Astrocyte (in vitro differentiated cells and primary cell): ENCODE results near the gene GPM6B. TPM values are rescaled to one million over a fixed set of nuclear protein-coding genes. Genes with fewer than 3 reads are reported as not detected.

Experiments
- DNase-seq: peaks from one replicate; pipeline ENCODE4 v3.0.0-alpha.2; 2010; ENCODE audit warnings: low read depth
- FAIRE-seq: peaks from 2 replicates; lab custom pipeline; 2011; peaks lifted over from hg19 to GRCh38; lab: Jason Lieb, UNC
- H2AFZ ChIP-seq: 2 replicates; pipeline ENCODE4 v1.6.0; 2012; ENCODE audit warnings: low read depth, low read length, inconsistent platforms
- H3K27ac ChIP-seq: 2 replicates; pipeline ENCODE4 v1.5.1; 2011; ENCODE audit warnings: low read depth, low read length, inconsistent platforms
- H3K27me3 ChIP-seq: 2 replicates; pipeline ENCODE4 v1.6.0; 2011; ENCODE audit warnings: low read length, inconsistent platforms; ENCODE audit not compliant: insufficient read depth
- H3K36me3 ChIP-seq: 2 replicates; pipeline ENCODE4 v1.5.1; 2011; ENCODE audit warnings: low read length, inconsistent platforms; ENCODE audit not compliant: insufficient read depth
- H3K4me1 ChIP-seq: 2 replicates; pipeline ENCODE4 v1.5.1; 2011; ENCODE audit warnings: low read length, inconsistent platforms; ENCODE audit not compliant: insufficient read depth
- H3K4me2 ChIP-seq: 2 replicates; pipeline ENCODE4 v1.6.0; 2012; ENCODE audit warnings: low read length, inconsistent platforms
- H3K4me3 ChIP-seq: 2 replicates; pipeline ENCODE4 v1.5.1; 2011; ENCODE audit warnings: low read depth, mild to moderate bottlenecking, low read length, inconsistent platforms; ENCODE audit not compliant: insufficient read depth
- H3K79me2 ChIP-seq: 2 replicates; pipeline ENCODE4 v1.6.0; 2012; ENCODE audit warnings: mild to moderate bottlenecking, low read length, inconsistent platforms; ENCODE audit not compliant: insufficient read depth
- H3K9ac ChIP-seq: 2 replicates; pipeline ENCODE4 v1.6.0; 2012; ENCODE audit warnings: mild to moderate bottlenecking, low read length, inconsistent platforms
- H3K9me3 ChIP-seq: 2 replicates; pipeline ENCODE4 v1.5.1; 2012; ENCODE audit warnings: low read depth, mild to moderate bottlenecking, low read length, inconsistent platforms; ENCODE audit not compliant: insufficient read depth
- H4K20me1 ChIP-seq: 2 replicates; pipeline ENCODE4 v1.6.0; 2012; ENCODE audit warnings: low read length, inconsistent platforms; ENCODE audit not compliant: insufficient read depth
- H3K27ac Mint-ChIP-seq: one replicate; pipeline ENCODE4 v1.8.0; 2021; ENCODE audit warnings: mild to moderate bottlenecking, mixed read lengths; ENCODE audit not compliant: unreplicated experiment
- H3K27me3 Mint-ChIP-seq: one replicate; pipeline ENCODE4 v1.8.0; 2021; ENCODE audit warnings: low read depth, mixed read lengths; ENCODE audit not compliant: unreplicated experiment
- H3K36me3 Mint-ChIP-seq: one replicate; pipeline ENCODE4 v1.8.0; 2021; ENCODE audit warnings: low read depth, mixed read lengths; ENCODE audit not compliant: unreplicated experiment
- H3K4me1 Mint-ChIP-seq: one replicate; pipeline ENCODE4 v1.8.0; 2021; ENCODE audit warnings: low read depth, mixed read lengths; ENCODE audit not compliant: unreplicated experiment
- H3K4me3 Mint-ChIP-seq: one replicate; pipeline ENCODE4 v1.8.0; 2021; ENCODE audit warnings: mild to moderate bottlenecking, moderate library complexity, mixed read lengths; ENCODE audit not compliant: unreplicated experiment
- H3K9me3 Mint-ChIP-seq: one replicate; pipeline ENCODE4 v1.8.0; 2021; ENCODE audit warnings: mild to moderate bottlenecking, mixed read lengths; ENCODE audit not compliant: unreplicated experiment
- EZH2 ChIP-seq: IDR thresholded peaks from 2 replicates; pipeline ENCODE4 v1.6.1; 2012; ENCODE audit warnings: mild to moderate bottlenecking, low read length, inconsistent platforms; ENCODE audit not compliant: insufficient read depth
- total RNA-seq: library from RNA; stranded (reverse); gene quantifications from 2 replicates; pipeline ENCODE4 v1.2.1, GENCODE V29; 2021
- TF ChIP-seq, protein P1 (sequence below): IDR thresholded peaks from 2 replicates; pipeline ENCODE4 v1.5.1; 2011; ENCODE audit warnings: low read depth, mild to moderate bottlenecking, inconsistent platforms, low read length, moderate library complexity; ENCODE audit not compliant: insufficient read depth

The GPM6B gene
- total RNA-seq, 1 donor from 2014 or later, result 21.5 TPM

DNA sequence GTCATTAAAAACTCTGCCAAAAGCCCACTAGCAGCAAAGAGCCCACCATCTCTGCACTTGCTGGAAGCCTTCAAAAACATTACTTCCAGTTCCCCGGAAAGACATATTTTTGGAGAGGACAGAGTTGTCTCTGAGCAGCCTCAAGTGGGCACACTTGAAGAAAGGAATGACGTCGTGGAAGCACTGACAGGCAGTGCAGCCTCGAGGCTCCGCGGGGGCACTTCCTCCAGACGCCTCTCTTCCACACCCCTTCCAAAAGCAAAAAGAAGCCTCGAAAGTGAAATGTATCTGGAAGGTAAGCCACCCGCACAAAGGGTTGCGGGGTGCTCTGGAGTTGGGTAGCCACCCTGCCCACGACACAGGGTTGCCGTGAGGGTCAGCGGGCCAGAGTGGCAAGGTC is 56.5 kb downstream of the GPM6B start:
- no peaks in the 10 kb centered on the region for H3K27me3 ChIP-seq
- no peak overlapping the region for H3K9ac ChIP-seq
- Mint-ChIP-seq H3K36me3 (no peaks in the 10 kb centered on the region), H3K4me1 (no peaks in the 10 kb centered on the region), H3K4me3 (no peak overlapping the region), H3K27ac (no peak overlapping the region), H3K9me3 (no peaks in the 10 kb centered on the region), H3K27me3 (no peaks in the 10 kb centered on the region)
- no peaks in the 10 kb centered on the region for H3K79me2 ChIP-seq
- H3K27ac ChIP-seq, result no peak overlapping the region
- DNase-seq, result no peak
- no peaks in the 10 kb centered on the region for H3K9me3 ChIP-seq
- no peaks in the 10 kb centered on the region for H4K20me1 ChIP-seq
- H3K4me1 ChIP-seq, result no peaks in the 10 kb centered on the region
- FAIRE-seq, result peak; percentile 88
- peaks cover 13% of the 10 kb centered on the region for H3K36me3 ChIP-seq
- no peak overlapping the region for H3K4me2 ChIP-seq
- no peak overlapping the region for H3K4me3 ChIP-seq
- TF ChIP-seq, protein P1, sequence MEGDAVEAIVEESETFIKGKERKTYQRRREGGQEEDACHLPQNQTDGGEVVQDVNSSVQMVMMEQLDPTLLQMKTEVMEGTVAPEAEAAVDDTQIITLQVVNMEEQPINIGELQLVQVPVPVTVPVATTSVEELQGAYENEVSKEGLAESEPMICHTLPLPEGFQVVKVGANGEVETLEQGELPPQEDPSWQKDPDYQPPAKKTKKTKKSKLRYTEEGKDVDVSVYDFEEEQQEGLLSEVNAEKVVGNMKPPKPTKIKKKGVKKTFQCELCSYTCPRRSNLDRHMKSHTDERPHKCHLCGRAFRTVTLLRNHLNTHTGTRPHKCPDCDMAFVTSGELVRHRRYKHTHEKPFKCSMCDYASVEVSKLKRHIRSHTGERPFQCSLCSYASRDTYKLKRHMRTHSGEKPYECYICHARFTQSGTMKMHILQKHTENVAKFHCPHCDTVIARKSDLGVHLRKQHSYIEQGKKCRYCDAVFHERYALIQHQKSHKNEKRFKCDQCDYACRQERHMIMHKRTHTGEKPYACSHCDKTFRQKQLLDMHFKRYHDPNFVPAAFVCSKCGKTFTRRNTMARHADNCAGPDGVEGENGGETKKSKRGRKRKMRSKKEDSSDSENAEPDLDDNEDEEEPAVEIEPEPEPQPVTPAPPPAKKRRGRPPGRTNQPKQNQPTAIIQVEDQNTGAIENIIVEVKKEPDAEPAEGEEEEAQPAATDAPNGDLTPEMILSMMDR, result no peak
- TF ChIP-seq EZH2, result no peak
- H2AFZ ChIP-seq, result no peak overlapping the region

DNA sequence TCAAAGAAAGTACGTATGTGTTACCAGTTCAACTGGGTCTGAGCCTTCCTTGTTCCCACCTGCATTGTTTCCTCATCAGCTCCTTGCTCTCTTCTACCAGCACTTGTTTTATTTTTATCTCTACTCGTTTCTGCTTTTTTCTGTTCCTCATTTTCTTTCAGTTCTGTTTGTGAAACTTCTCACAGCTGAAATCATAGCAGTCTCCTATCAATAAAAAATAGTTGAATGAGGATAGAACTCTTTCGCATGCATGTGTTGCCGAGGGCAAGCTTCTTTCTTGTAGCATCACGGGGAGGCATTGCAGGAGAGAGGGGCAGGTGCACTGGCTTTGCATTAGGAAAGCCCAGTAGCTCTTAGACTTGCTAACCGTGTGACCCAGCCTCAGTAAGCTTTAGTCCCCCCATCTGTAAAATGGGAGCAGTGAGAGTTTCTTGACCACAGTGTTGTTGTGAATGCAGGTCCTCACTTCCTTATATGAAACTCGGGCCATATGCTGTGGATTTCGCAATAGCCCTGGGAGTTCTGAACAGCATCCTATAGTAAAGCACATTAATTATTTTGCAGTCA is 57.7 kb downstream of the GPM6B start:
- Histone ChIP-seq H3K4me3 (no peak overlapping the region), H3K79me2 (no peaks in the 10 kb centered on the region), H3K9me3 (no peaks in the 10 kb centered on the region), H2AFZ (no peak overlapping the region), H3K27ac (no peak overlapping the region), H4K20me1 (no peaks in the 10 kb centered on the region), H3K9ac (no peak overlapping the region), H3K36me3 (peaks cover 11% of the 10 kb centered on the region), H3K4me1 (no peaks in the 10 kb centered on the region), H3K27me3 (no peaks in the 10 kb centered on the region), H3K4me2 (no peak overlapping the region)
- no peak overlapping the region for H3K4me3 Mint-ChIP-seq
- DNase-seq, result no peak
- no peaks in the 10 kb centered on the region for H3K36me3 Mint-ChIP-seq
- H3K9me3 Mint-ChIP-seq, result no peaks in the 10 kb centered on the region
- FAIRE-seq, result no peak
- no peak for TF ChIP-seq EZH2
- TF ChIP-seq, protein P1, result no peak
- no peak overlapping the region for H3K27ac Mint-ChIP-seq
- H3K27me3 Mint-ChIP-seq, result no peaks in the 10 kb centered on the region
- H3K4me1 Mint-ChIP-seq, result no peaks in the 10 kb centered on the region

DNA sequence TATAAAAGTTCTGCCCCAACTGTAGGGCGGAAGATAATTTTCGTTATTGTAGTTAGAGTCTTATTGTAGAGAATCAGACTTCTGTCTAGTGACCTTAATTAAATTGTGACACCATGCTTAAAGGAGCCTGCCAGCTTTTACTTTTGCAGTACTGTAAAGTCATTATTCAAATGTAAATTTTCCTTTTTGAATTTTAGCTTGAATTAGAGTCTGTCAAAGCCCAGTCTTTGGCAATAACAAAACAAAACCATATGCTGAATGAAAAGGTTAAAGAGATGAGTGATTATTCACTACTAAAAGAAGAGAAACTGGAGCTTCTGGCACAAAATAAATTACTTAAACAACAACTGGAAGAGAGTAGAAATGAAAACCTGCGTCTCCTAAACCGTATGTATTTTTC is 60.5 kb downstream of the GPM6B start:
- no peak overlapping the region for H3K4me3 ChIP-seq
- H3K36me3 ChIP-seq, result peaks cover 8% of the 10 kb centered on the region
- no peaks in the 10 kb centered on the region for H3K4me1 ChIP-seq
- no peaks in the 10 kb centered on the region for H3K4me1 Mint-ChIP-seq
- H3K4me2 ChIP-seq, result no peak overlapping the region
- no peak overlapping the region for H3K27ac Mint-ChIP-seq
- H3K27ac ChIP-seq, result no peak overlapping the region
- FAIRE-seq, result peak; percentile 91
- no peaks in the 10 kb centered on the region for H3K27me3 ChIP-seq
- no peak overlapping the region for H2AFZ ChIP-seq
- no peak overlapping the region for H3K9ac ChIP-seq
- H3K9me3 Mint-ChIP-seq, result no peaks in the 10 kb centered on the region
- no peaks in the 10 kb centered on the region for H3K27me3 Mint-ChIP-seq
- H3K4me3 Mint-ChIP-seq, result no peak overlapping the region
- no peak for DNase-seq
- TF ChIP-seq, protein P1, result no peak
- no peak for TF ChIP-seq EZH2
- no peaks in the 10 kb centered on the region for H3K79me2 ChIP-seq
- no peaks in the 10 kb centered on the region for H3K9me3 ChIP-seq
- no peaks in the 10 kb centered on the region for H4K20me1 ChIP-seq
- no peaks in the 10 kb centered on the region for H3K36me3 Mint-ChIP-seq
